ENCODE results near the gene LDB3.

GRCh38 chr10:86648704-86649427 is 19.4 kb upstream of the LDB3 start:
- TF ChIP-seq CTCF (IDR thresholded peaks at IDR 0.05 in 2 of 3, conservative IDR thresholded peaks at IDR 0.05 in 1 of 3; ENCODE audit: borderline replicate concordance in 1 of 3, insufficient read depth in 1 of 3, low read depth in 2 of 3, low read length in 2 of 3) (no peak), SP1 (IDR thresholded peaks at IDR 0.05; ENCODE audit: low read depth) (no peak)

All from HCT116 (cell line).